HepG2 (cell line): Measurements from ENCODE around the gene PKP4. TPM values are rescaled to one million over a fixed set of nuclear protein-coding genes. Genes with fewer than 3 reads are reported as not detected.

ENCODE experiments used
- ATAC-seq: fragments of 200-7000 bp; cut with Tn5 transposase; 3 replicates; pipeline ENCODE4 v1.9.1; 2020; ENCODE audit warnings: mild to moderate bottlenecking, moderate library complexity
- BruUV-seq: library from RNA; stranded (reverse); fragments of 400-500 nt; replicated peaks from 2 replicates; lab custom pipeline; 2021; lab: Mats Ljungman, UMichigan
- CTCF ChIA-PET: fragments of 300-600 bp; formaldehyde crosslinking; extraction: SDS; loops from one replicate; lab custom pipeline; 2021; ENCODE audit warnings: low total read pairs, inconsistent platforms, low intra/inter-chr PET ratio; lab: Yijun Ruan, JAX
- POLR2A ChIA-PET: fragments of 350-600 bp; sonication (Branson Sonifier 250); formaldehyde crosslinking; loops from one replicate; lab custom pipeline; 2020; ENCODE audit warnings: antibody characterized with exemption, inconsistent platforms; lab: Yijun Ruan, JAX
- DNase-seq: peaks from one replicate; pipeline ENCODE4 v3.0.0-alpha.2; 2015; ENCODE audit warnings: low spot score
- FAIRE-seq: peaks from 3 replicates; lab custom pipeline; 2011; peaks lifted over from hg19 to GRCh38; lab: Jason Lieb, UNC
- H2AFZ ChIP-seq: one replicate; pipeline ENCODE4 v1.6.1; 2011; ENCODE audit warnings: low read length, inconsistent platforms
- H3K27ac ChIP-seq: fragments of 300-600 bp; 3 replicates; pipeline ENCODE4 v1.8.0; 2011; ENCODE audit warnings: mixed run types, mild to moderate bottlenecking, mixed read lengths, low read length, inconsistent platforms; ENCODE audit not compliant: insufficient read depth; ENCODE audit errors: extremely low read length
- H3K27me3 ChIP-seq, 2 experiments: fragments of 200-600 bp in 1 of 2; 2 replicates in 1 of 2; 3 replicates in 1 of 2; pipeline versions ENCODE4 v1.6.0 to v1.8.0; 2011; ENCODE audit warnings: low read length in 2 of 2, mild to moderate bottlenecking in 2 of 2, moderate library complexity in 2 of 2, inconsistent platforms in 1 of 2; ENCODE audit not compliant: insufficient read depth in 2 of 2, control insufficient read depth in 1 of 2
- H3K36me3 ChIP-seq, 2 experiments: fragments of 200-600 bp in 1 of 2; replicated peaks in 1 of 2; 2 replicates in 1 of 2; 3 replicates in 1 of 2; pipeline versions ENCODE4 v1.5.1 to v1.8.0; 2011; ENCODE audit warnings: low read length in 2 of 2, inconsistent platforms in 1 of 2; ENCODE audit not compliant: insufficient read depth in 2 of 2, control insufficient read depth in 1 of 2
- H3K4me1 ChIP-seq: 2 replicates; pipeline ENCODE4 v1.5.1; 2012; ENCODE audit warnings: low read length, inconsistent platforms; ENCODE audit not compliant: insufficient read depth
- H3K4me2 ChIP-seq: 2 replicates; pipeline ENCODE4 v1.6.0; 2011; ENCODE audit warnings: low read depth, low read length, inconsistent platforms
- H3K4me3 ChIP-seq, 3 experiments: fragments of 200-600 bp in 1 of 3; sonication (generic), shearing (Covaris generic) in 1 of 3; replicated peaks in 1 of 3; 2 replicates each; pipeline ENCODE4 v1.5.1; 2011 to 2016; ENCODE audit warnings: low read length in 3 of 3, inconsistent platforms in 2 of 3, low read depth in 2 of 3, mild to moderate bottlenecking in 2 of 3, control low read depth in 1 of 3, mixed read lengths in 1 of 3; ENCODE audit not compliant: insufficient read depth in 1 of 3
- H3K79me2 ChIP-seq: one replicate; pipeline ENCODE4 v1.6.1; 2011; ENCODE audit warnings: low read length, inconsistent platforms; ENCODE audit not compliant: insufficient read depth
- H3K9ac ChIP-seq: 2 replicates; pipeline ENCODE4 v1.6.0; 2011; ENCODE audit warnings: mild to moderate bottlenecking, low read depth, low read length, inconsistent platforms; ENCODE audit not compliant: insufficient read depth
- H3K9me3 ChIP-seq: 2 replicates; pipeline ENCODE4 v1.5.1; 2012; ENCODE audit warnings: mild to moderate bottlenecking, low read length
- H4K20me1 ChIP-seq: 2 replicates; pipeline ENCODE4 v1.6.0; 2011; ENCODE audit warnings: inconsistent platforms, mild to moderate bottlenecking, low read length, moderate library complexity; ENCODE audit not compliant: insufficient read depth
- BHLHE40 ChIP-seq: IDR thresholded peaks from 2 replicates; pipeline ENCODE4 v1.6.1; 2011; ENCODE audit warnings: low read length, improper control_type of control experiment
- CHD4 ChIP-seq: fragments of 200-600 bp; sonication (generic); IDR thresholded peaks from 2 replicates; pipeline ENCODE4 v1.7.0; 2017; ENCODE audit warnings: mild to moderate bottlenecking, low read length, borderline replicate concordance
- ELF1 ChIP-seq: sonication (generic); formaldehyde crosslinking; IDR thresholded peaks from 2 replicates; pipeline ENCODE4 v1.4.0; 2020; ENCODE audit warnings: missing genetic modification reagents
- ESRRA ChIP-seq: sonication (generic); formaldehyde crosslinking; IDR thresholded peaks from 2 replicates; pipeline ENCODE4 v1.5.1; 2020; ENCODE audit warnings: mild to moderate bottlenecking, low read depth, missing genetic modification reagents
- GZF1 ChIP-seq: sonication (generic); formaldehyde crosslinking; IDR thresholded peaks from 2 replicates; pipeline ENCODE4 v1.5.1; 2020; ENCODE audit warnings: mild to moderate bottlenecking, missing genetic modification reagents
- HNF4G ChIP-seq, 2 experiments: sonication (generic) in 1 of 2; formaldehyde crosslinking in 1 of 2; IDR thresholded peaks; 2 replicates each; pipeline versions ENCODE4 v1.4.0 to v1.6.1; 2011 to 2020; ENCODE audit warnings: borderline replicate concordance in 2 of 2, low read depth in 2 of 2, mild to moderate bottlenecking in 2 of 2, low read length in 1 of 2, missing genetic modification reagents in 1 of 2, moderate library complexity in 1 of 2
- ZNF564 ChIP-seq: sonication (generic); formaldehyde crosslinking; IDR thresholded peaks from 2 replicates; pipeline ENCODE4 v1.8.1; 2023; ENCODE audit warnings: mild to moderate bottlenecking, missing genetic modification reagents
- ZNF749 ChIP-seq: sonication (generic); formaldehyde crosslinking; IDR thresholded peaks from 2 replicates; pipeline ENCODE4 v1.8.0; 2022; ENCODE audit warnings: mild to moderate bottlenecking, missing genetic modification reagents, moderate library complexity, borderline replicate concordance
- WGBS: methylation state at CpG from one replicate; pipeline ENCODE4 v1.1.6; 2017; ENCODE audit warnings: low lambda C conversion rate; 5-methylcytosine and 5-hydroxymethylcytosine counted together
- in situ Hi-C: cut with HindIII; loops from 2 replicates; pipeline ENCODE4 v1.10.0; 2017; ENCODE audit warnings: low pct_unique_long_range_greater_than_20kb; ENCODE audit not compliant: extremely low pct_ligation_motif_present
- intact Hi-C: fragments of 100-400 bp; cut with micrococcal nuclease; formaldehyde crosslinking; loops from one replicate; pipeline ENCODE4 v1.10.0; 2022; ENCODE audit not compliant: unreplicated experiment
- polyA plus RNA-seq, 8 experiments: library from polyadenylated mRNA; depleted of rRNA in 3 of 8; stranded (reverse) in 7 of 8; unstranded in 1 of 8; fragments of >200 nt; fragmentation: Illumina TruSeq in 4 of 8; extraction: Trizol in 4 of 8; gene quantifications; 2 replicates each; pipeline versions ENCODE4 v1.2.1 to v1.2.3, GENCODE V29; 2011 to 2016; ENCODE audit warnings: low read depth in 4 of 8, missing spikeins in 1 of 8, mixed read lengths in 1 of 8; ENCODE audit not compliant: insufficient read depth in 1 of 8
- total RNA-seq, 5 experiments: library from RNA; depleted of rRNA; stranded (reverse); fragments of >200 nt; fragmentation: Illumina TruSeq; extraction: Trizol; gene quantifications; 2 replicates each; pipeline ENCODE4 v1.2.3, GENCODE V29; 2016; ENCODE audit warnings: low read depth in 1 of 5
- TF ChIP-seq, protein P1 (sequence below): sonication (generic); formaldehyde crosslinking; IDR thresholded peaks from 2 replicates; pipeline ENCODE4 v1.5.0; 2020; ENCODE audit warnings: missing genetic modification reagents
- TF ChIP-seq, protein P2 (sequence below): sonication (generic); formaldehyde crosslinking; IDR thresholded peaks from 2 replicates; pipeline ENCODE4 v1.9.0; 2022; ENCODE audit warnings: missing genetic modification reagents, mild to moderate bottlenecking, borderline replicate concordance
- TF ChIP-seq, protein P3 (sequence below): IDR thresholded peaks from 2 replicates; pipeline ENCODE4 v1.6.1; 2012; ENCODE audit warnings: inconsistent platforms

PKP4 gene
- total and polyA plus RNA-seq, 2 of the 13 experiments (the other 11 are each of a cell fraction or from before 2014, with no cell fraction given): 80.9 to 90.5 TPM

DNA sequence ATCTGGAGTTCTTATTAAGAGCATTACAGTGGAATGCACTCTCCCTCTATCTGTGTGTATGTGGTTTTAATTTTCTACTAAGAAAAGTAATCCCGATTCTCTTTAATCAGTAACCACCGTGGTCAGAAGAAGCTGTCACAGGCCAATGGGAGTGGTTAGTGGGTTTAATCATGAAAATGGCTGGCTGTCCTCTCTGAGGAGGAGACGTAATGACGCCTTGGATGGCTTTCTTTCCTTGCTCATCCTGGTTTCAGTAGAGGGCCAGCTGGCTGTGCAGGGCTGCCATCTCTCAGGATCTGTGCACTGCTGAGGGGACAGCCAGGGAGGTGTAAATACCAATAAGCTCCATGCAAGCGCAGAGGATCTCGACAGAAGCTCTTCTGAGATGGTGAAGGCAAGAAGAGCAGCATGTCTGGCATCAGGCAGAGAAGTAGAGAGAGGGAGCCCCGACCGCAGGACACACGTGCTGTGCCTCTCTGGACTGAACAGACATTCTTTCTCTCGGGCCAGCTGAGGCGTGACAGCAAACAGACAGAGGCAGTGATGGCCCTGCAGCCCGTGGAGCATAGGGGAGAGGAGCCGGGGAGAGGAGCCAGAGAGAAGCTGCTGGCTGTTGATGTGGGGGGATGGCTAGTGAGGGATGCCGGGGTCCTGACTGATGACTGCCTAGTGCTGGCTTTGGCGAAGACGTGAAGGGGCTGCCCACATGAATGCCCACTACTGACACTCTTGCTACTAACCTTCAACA is 273.3 kb downstream of the PKP4 start:
- peaks cover 26% of the 10 kb centered on the region for H3K4me1 ChIP-seq
- no TSS peak for BruUV-seq
- no peaks in the 10 kb centered on the region for H3K36me3 ChIP-seq
- H3K27me3 ChIP-seq: peaks cover 8 to 42% of the 10 kb centered on the region in 2 experiments; a peak in 4 of 5 replicates
- intact Hi-C loops (no loop called here), in situ Hi-C loops (loop anchor here (25.0 kb wide), 1 partner anchor 268 kb away; the partner anchor contains the start of genes CCDC148 and PKP4)
- ATAC-seq (peak; percentile 20), FAIRE-seq (no peak), DNase-seq (no peak)
- no peak overlapping the region for H2AFZ ChIP-seq
- ChIA-PET CTCF (no interaction called here), POLR2A (no interaction called here)
- H3K4me2 ChIP-seq: peak overlapping the region; percentile 23; the same call in 1 of the 2 replicates
- H3K4me3 ChIP-seq: no peak overlapping the region
- WGBS: 22% methylated on average over 16 of the region's 16 CpGs
- H3K9me3 ChIP-seq: no peaks in the 10 kb centered on the region
- no peak overlapping the region for H3K27ac ChIP-seq
- no peaks in the 10 kb centered on the region for H4K20me1 ChIP-seq
- no peak overlapping the region for H3K9ac ChIP-seq
- no peak for TF ChIP-seq ESRRA (CRISPR knock-in tag)
- no peak for TF ChIP-seq ZNF749
- no peak for TF ChIP-seq GZF1 (CRISPR knock-in tag)
- TF ChIP-seq HNF4G (IDR thresholded peaks at IDR 0.05; ENCODE audit: borderline replicate concordance, low read depth, low read length): no peak
- TF ChIP-seq HNF4G (CRISPR knock-in tag; IDR thresholded peaks at IDR 0.05; ENCODE audit: borderline replicate concordance, low read depth): no peak
- no peak for TF ChIP-seq ELF1 (CRISPR knock-in tag)
- 0 out of 2 replicates have a peak, but pooled peaks have one; percentile 30 for TF ChIP-seq BHLHE40
- no peak for TF ChIP-seq ZNF564 (CRISPR knock-in tag)
- no peak for TF ChIP-seq CHD4
- TF ChIP-seq, protein P1, sequence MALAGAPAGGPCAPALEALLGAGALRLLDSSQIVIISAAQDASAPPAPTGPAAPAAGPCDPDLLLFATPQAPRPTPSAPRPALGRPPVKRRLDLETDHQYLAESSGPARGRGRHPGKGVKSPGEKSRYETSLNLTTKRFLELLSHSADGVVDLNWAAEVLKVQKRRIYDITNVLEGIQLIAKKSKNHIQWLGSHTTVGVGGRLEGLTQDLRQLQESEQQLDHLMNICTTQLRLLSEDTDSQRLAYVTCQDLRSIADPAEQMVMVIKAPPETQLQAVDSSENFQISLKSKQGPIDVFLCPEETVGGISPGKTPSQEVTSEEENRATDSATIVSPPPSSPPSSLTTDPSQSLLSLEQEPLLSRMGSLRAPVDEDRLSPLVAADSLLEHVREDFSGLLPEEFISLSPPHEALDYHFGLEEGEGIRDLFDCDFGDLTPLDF: no peak
- TF ChIP-seq, protein P2, sequence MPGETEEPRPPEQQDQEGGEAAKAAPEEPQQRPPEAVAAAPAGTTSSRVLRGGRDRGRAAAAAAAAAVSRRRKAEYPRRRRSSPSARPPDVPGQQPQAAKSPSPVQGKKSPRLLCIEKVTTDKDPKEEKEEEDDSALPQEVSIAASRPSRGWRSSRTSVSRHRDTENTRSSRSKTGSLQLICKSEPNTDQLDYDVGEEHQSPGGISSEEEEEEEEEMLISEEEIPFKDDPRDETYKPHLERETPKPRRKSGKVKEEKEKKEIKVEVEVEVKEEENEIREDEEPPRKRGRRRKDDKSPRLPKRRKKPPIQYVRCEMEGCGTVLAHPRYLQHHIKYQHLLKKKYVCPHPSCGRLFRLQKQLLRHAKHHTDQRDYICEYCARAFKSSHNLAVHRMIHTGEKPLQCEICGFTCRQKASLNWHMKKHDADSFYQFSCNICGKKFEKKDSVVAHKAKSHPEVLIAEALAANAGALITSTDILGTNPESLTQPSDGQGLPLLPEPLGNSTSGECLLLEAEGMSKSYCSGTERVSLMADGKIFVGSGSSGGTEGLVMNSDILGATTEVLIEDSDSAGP (CRISPR knock-in tag): 0 out of 2 replicates have a peak, but pooled peaks have one; percentile 20
- TF ChIP-seq, protein P3, sequence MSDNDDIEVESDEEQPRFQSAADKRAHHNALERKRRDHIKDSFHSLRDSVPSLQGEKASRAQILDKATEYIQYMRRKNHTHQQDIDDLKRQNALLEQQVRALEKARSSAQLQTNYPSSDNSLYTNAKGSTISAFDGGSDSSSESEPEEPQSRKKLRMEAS: 0 out of 2 replicates have a peak, but pooled peaks have one; percentile 15
- H3K79me2 ChIP-seq: no peaks in the 10 kb centered on the region
